WTC11 (cell line): Measurements from ENCODE around the gene CDH16. TPM values are rescaled to one million over a fixed set of nuclear protein-coding genes. Genes with fewer than 3 reads are reported as not detected.

Experiments used
- ATAC-seq: fragments of 200-7000 bp; cut with Tn5 transposase; 2 replicates; pipeline ENCODE4 v1.10.0; 2021; ENCODE audit warnings: mild to moderate bottlenecking, moderate library complexity
- CTCF ChIA-PET: fragments of 300-600 bp; sonication (Branson Sonifier 250); formaldehyde crosslinking; loops from one replicate; lab custom pipeline; 2021; ENCODE audit warnings: antibody characterized with exemption; lab: Charles Lee
- POLR2A ChIA-PET: fragments of 350-600 bp; sonication (Branson Sonifier 250); formaldehyde crosslinking; loops from one replicate; lab custom pipeline; 2021; ENCODE audit warnings: antibody characterized with exemption; lab: Charles Lee
- DNase-seq: peaks from one replicate; pipeline ENCODE4 v3.0.0; 2021; ENCODE audit warnings: low spot score
- H3K27ac Mint-ChIP-seq: 2 replicates; pipeline ENCODE4 v1.8.0; 2021; ENCODE audit warnings: mixed read lengths
- H3K27me3 Mint-ChIP-seq: 2 replicates; pipeline ENCODE4 v1.8.0; 2021; ENCODE audit warnings: low read depth, mild to moderate bottlenecking, moderate library complexity, mixed read lengths
- H3K36me3 Mint-ChIP-seq: 2 replicates; pipeline ENCODE4 v1.8.0; 2021; ENCODE audit warnings: mixed read lengths
- H3K4me1 Mint-ChIP-seq: 2 replicates; pipeline ENCODE4 v1.8.0; 2022; ENCODE audit warnings: mixed read lengths
- H3K4me3 Mint-ChIP-seq: 2 replicates; pipeline ENCODE4 v1.8.0; 2021; ENCODE audit warnings: mild to moderate bottlenecking, moderate library complexity, mixed read lengths
- H3K9me3 Mint-ChIP-seq: 2 replicates; pipeline ENCODE4 v1.8.0; 2021; ENCODE audit warnings: mixed read lengths
- E2F1 ChIP-seq: sonication (generic); formaldehyde crosslinking; IDR thresholded peaks from 2 replicates; pipeline ENCODE4 v1.8.0; 2022; ENCODE audit warnings: mild to moderate bottlenecking, missing genetic modification reagents
- FOXJ3 ChIP-seq: sonication (generic); formaldehyde crosslinking; IDR thresholded peaks from 2 replicates; pipeline ENCODE4 v1.9.0; 2021; ENCODE audit warnings: missing genetic modification reagents, mild to moderate bottlenecking, borderline replicate concordance
- FOXK1 ChIP-seq: sonication (generic); formaldehyde crosslinking; IDR thresholded peaks from 2 replicates; pipeline ENCODE4 v1.8.0; 2022; ENCODE audit warnings: mild to moderate bottlenecking, moderate library complexity, missing genetic modification reagents
- FOXP1 ChIP-seq: sonication (generic); formaldehyde crosslinking; IDR thresholded peaks from 2 replicates; pipeline ENCODE4 v1.8.0; 2022; ENCODE audit warnings: missing genetic modification reagents, mild to moderate bottlenecking, moderate library complexity, borderline replicate concordance
- NFE2L1 ChIP-seq: sonication (generic); formaldehyde crosslinking; IDR thresholded peaks from 2 replicates; pipeline ENCODE4 v1.8.1; 2023; ENCODE audit warnings: missing genetic modification reagents
- NFYB ChIP-seq: sonication (generic); formaldehyde crosslinking; conservative IDR thresholded peaks from 2 replicates; pipeline ENCODE4 v1.8.0; 2022; ENCODE audit warnings: low read depth, missing genetic modification reagents
- NR2C2 ChIP-seq: sonication (generic); formaldehyde crosslinking; IDR thresholded peaks from 2 replicates; pipeline ENCODE4 v1.8.0; 2022; ENCODE audit warnings: mild to moderate bottlenecking, missing genetic modification reagents
- PREB ChIP-seq: sonication (generic); formaldehyde crosslinking; IDR thresholded peaks from 2 replicates; pipeline ENCODE4 v1.8.1; 2022; ENCODE audit warnings: mild to moderate bottlenecking, missing genetic modification reagents, moderate library complexity, borderline replicate concordance
- RORB ChIP-seq: fragments of 250-450 bp; sonication (Bioruptor Pico); IDR thresholded peaks from 2 replicates; pipeline ENCODE4 v1.9.0; 2021; ENCODE audit warnings: mild to moderate bottlenecking
- SMAD3 ChIP-seq: sonication (generic); formaldehyde crosslinking; IDR thresholded peaks from 2 replicates; pipeline ENCODE4 v1.8.0; 2022; ENCODE audit warnings: missing genetic modification reagents, mild to moderate bottlenecking, borderline replicate concordance
- TEAD1 ChIP-seq: sonication (generic); formaldehyde crosslinking; IDR thresholded peaks from 2 replicates; pipeline ENCODE4 v1.8.0; 2022; ENCODE audit warnings: mild to moderate bottlenecking, missing genetic modification reagents
- TP53 ChIP-seq: sonication (generic); formaldehyde crosslinking; IDR thresholded peaks from 2 replicates; pipeline ENCODE4 v1.8.1; 2023; ENCODE audit warnings: mild to moderate bottlenecking, missing genetic modification reagents
- ZNF121 ChIP-seq: sonication (generic); formaldehyde crosslinking; IDR thresholded peaks from 2 replicates; pipeline ENCODE4 v1.8.0; 2023; ENCODE audit warnings: missing genetic modification reagents
- ZNF138 ChIP-seq: sonication (generic); formaldehyde crosslinking; conservative IDR thresholded peaks from 2 replicates; pipeline ENCODE4 v1.8.1; 2022; ENCODE audit warnings: mild to moderate bottlenecking, moderate library complexity, missing genetic modification reagents
- ZNF512 ChIP-seq: sonication (generic); formaldehyde crosslinking; IDR thresholded peaks from 2 replicates; pipeline ENCODE4 v1.8.1; 2022; ENCODE audit warnings: missing genetic modification reagents, borderline replicate concordance
- ZSCAN18 ChIP-seq: fragments of 250-450 bp; sonication (Bioruptor Pico); IDR thresholded peaks from 2 replicates; pipeline ENCODE4 v2.1.2; 2022; ENCODE audit warnings: mild to moderate bottlenecking, moderate library complexity
- total RNA-seq: library from RNA; stranded (reverse); gene quantifications from 3 replicates; pipeline ENCODE4 v1.2.3, GENCODE V29; 2021

Gene CDH16
- total RNA-seq, 1 experiment from 2014 or later: not detected

- Mint-ChIP-seq H3K4me1 (peaks cover 4% of the 10 kb centered on the region), H3K4me3 (no peak overlapping the region), H3K9me3 (peaks cover 9% of the 10 kb centered on the region), H3K27ac (no peak overlapping the region), H3K36me3 (0 out of 2 replicates have a peak, but pooled peaks cover 5% of the 10 kb centered on the region), H3K27me3 (peaks cover 44% of the 10 kb centered on the region)
- CTCF ChIA-PET: interaction anchor here (0.6 to 3.0 kb wide), 38 partner anchors 9 to 576 kb away, joined by 3 to 34 read pairs (median 5); partner anchors contain the start of genes B3GNT9, ELMO3, FHOD1 and MATCAP1
- POLR2A ChIA-PET: interaction anchor here (0.6 kb wide), 2 partner anchors 10 to 164 kb away, joined by 4 to 5 read pairs; no protein-coding TSS in a partner anchor
- no peak for TF ChIP-seq ZNF512 (CRISPR knock-in tag)
- no peak for TF ChIP-seq RORB (CRISPR knock-in tag)
- no peak for TF ChIP-seq FOXJ3
- TF ChIP-seq NFE2L1 (CRISPR knock-in tag): no peak
- no peak for TF ChIP-seq TP53 (CRISPR knock-in tag)
- no peak for TF ChIP-seq SMAD3 (CRISPR knock-in tag)
- TF ChIP-seq FOXP1 (CRISPR knock-in tag): no peak
- no peak for ATAC-seq
- no peak for DNase-seq
Measured at GRCh38 chr16:66953462-66954096, 34.9 kb upstream of the CDH16 start.

GRCh38 chr16:66952430-66953110 is 33.9 kb upstream of the CDH16 start:
- no peak for TF ChIP-seq ZSCAN18 (CRISPR knock-in tag)
- no peak for TF ChIP-seq ZNF121 (CRISPR knock-in tag)
- no peak for TF ChIP-seq NFYB
- Mint-ChIP-seq H3K9me3 (peaks cover 9% of the 10 kb centered on the region), H3K27ac (no peak overlapping the region), H3K36me3 (0 out of 2 replicates have a peak, but pooled peaks cover 5% of the 10 kb centered on the region), H3K4me3 (no peak overlapping the region), H3K27me3 (peaks cover 49% of the 10 kb centered on the region), H3K4me1 (peaks cover 12% of the 10 kb centered on the region)
- POLR2A ChIA-PET: interaction anchor here (0.6 kb wide), 1 partner anchor 9 kb away, joined by 4 read pairs; no protein-coding TSS in a partner anchor
- CTCF ChIA-PET: interaction anchor here (0.6 to 3.0 kb wide), 7 partner anchors 8 to 333 kb away, joined by 3 to 34 read pairs (median 13); partner anchors contain the start of genes CES3 and MATCAP1
- ATAC-seq: no peak
- DNase-seq: no peak

GRCh38 chr16:66950971-66951790 is 32.5 kb upstream of the CDH16 start:
- peaks cover 15% of the 10 kb centered on the region for H3K4me1 Mint-ChIP-seq
- H3K27me3 Mint-ChIP-seq: peaks cover 58% of the 10 kb centered on the region
- no peak overlapping the region for H3K4me3 Mint-ChIP-seq
- no peak for TF ChIP-seq E2F1 (CRISPR knock-in tag)
- TF ChIP-seq ZNF138 (CRISPR knock-in tag): no peak
- TF ChIP-seq TEAD1 (CRISPR knock-in tag): no peak
- TF ChIP-seq PREB: no peak
- no peak for TF ChIP-seq SMAD3 (CRISPR knock-in tag)
- TF ChIP-seq NR2C2 (CRISPR knock-in tag): no peak
- TF ChIP-seq FOXK1 (CRISPR knock-in tag): no peak
- ATAC-seq (no peak), DNase-seq (no peak)
- CTCF ChIA-PET: interaction anchor here (2.6 to 2.8 kb wide), 2 partner anchors 10 to 56 kb away, joined by 13 to 16 read pairs; partner anchors contain the start of gene CES3
- POLR2A ChIA-PET: no interaction called here
- H3K9me3 Mint-ChIP-seq: peaks cover 9% of the 10 kb centered on the region
- H3K27ac Mint-ChIP-seq: no peak overlapping the region
- 0 out of 2 replicates have a peak, but pooled peaks cover 5% of the 10 kb centered on the region for H3K36me3 Mint-ChIP-seq
